ENCODE data around the gene PRKCD.
A peak's percentile ranks its signal among the peaks of the same experiment; 100 is the strongest.

The PRKCD gene

GRCh38 chr3:53198996-53199395, 38.0 kb downstream of the PRKCD start:
- H3K4me3 ChIP-seq: no peak overlapping the region
- H3K27ac ChIP-seq: no peak overlapping the region

DNA sequence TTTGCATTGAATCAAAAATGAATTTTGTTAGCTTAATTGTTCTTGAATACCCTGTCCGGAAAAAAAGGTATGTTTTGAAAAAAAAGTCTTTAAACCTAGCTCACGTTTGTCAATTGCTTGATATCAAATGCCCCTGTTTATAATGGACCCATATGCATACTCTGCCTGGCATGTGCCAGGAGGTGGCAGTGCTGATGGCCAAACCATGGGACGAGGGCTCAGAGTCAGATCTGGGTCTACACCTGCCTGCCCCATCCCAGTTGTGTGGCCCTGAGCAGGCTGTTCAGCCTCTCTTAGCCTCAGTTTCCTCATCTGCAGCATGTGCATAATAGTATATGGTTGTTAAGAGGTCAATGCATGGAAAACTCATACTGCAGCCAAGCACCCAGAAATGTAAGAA, 38.8 kb downstream of the PRKCD start:
- Histone ChIP-seq H3K4me3 (no peak overlapping the region), H3K27ac (no peak overlapping the region)

GRCh38 chr3:53200501-53201498, 39.8 kb downstream of the PRKCD start:
- H3K4me3 ChIP-seq: no peak overlapping the region
- no peak overlapping the region for H3K27ac ChIP-seq

GRCh38 chr3:53202331-53203015, 41.5 kb downstream of the PRKCD start:
- Histone ChIP-seq H3K27ac (no peak overlapping the region), H3K4me3 (no peak overlapping the region)

DNA sequence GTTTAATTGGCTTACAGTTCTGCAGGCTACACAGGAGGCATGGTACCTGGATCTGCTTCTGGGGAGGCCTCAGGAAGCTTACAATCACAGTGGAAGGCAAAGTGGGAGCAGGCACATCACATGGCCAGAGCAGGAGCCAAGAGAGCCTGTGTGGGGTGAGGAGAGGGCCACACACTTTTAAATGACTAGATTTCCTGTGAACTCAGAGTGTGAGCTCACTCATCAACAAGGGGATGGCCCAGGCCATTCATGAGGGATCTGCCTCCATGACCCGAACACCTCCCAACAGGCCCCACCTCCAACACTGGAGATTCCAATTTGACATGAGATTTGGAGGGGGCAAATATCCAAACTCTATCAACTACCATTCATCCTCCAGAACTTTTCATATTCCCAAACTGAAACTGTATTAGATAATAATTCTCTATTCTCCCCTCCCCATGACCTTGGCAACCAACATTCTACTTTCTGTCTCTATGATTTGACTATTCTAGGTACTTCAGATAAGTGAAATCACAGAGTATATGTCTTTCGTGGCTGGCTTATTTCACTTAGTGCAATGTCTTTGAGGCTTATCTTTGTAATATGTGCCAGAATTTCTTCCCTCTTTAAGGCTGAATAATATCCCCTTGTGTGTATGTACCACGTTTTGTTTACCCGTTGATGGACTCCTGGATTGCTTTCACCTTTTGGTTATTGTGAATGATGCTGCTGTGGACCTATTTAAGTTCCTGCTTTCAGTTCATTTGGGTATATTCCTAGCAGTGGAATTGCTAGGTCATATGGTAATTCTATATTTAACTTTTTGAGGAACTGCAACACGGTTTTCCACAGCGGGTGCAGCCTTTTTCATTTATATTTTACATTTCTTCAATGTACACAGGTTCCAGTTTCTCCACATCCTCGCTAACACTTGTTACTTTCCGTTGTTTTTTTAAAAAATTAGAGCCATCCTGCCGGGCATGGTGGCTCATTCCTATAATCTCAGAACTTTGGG, 51.0 kb downstream of the PRKCD start:
- Histone ChIP-seq H3K4me3 (no peak overlapping the region), H3K27ac (peak overlapping the region in 1 of 21 experiments; percentile 35)

- H3K27ac ChIP-seq: no peak overlapping the region
Observed at GRCh38 chr3:53213276-53213675, 52.3 kb downstream of the PRKCD start.

GRCh38 chr3:53215816-53216215, 54.8 kb downstream of the PRKCD start:
- Histone ChIP-seq H3K4me3 (no peak overlapping the region), H3K27ac (no peak overlapping the region)

More at GRCh38 chr3:53213276-53213675, 52.3 kb downstream of the PRKCD start:
- no peak overlapping the region for H3K4me3 ChIP-seq

DNA sequence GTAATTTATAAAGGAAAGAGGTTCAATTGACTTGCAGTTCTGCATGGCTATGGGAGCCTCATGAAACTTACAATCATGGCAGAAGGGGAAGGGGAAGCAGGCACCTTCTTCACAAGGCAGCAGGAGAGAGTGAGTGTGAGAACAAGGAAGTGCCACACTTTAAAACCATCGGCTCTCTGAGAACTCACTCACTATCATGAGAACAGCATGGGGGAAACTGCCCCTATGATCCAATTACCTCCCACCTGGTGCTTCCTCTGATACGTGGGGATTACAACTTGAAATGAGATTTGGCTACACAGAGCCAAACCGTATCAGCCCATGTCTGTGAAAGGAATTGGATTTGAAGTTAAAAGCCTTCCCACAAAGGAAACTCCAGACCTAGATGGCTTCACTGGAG, 55.7 kb downstream of the PRKCD start:
- Histone ChIP-seq H3K27ac (no peak overlapping the region), H3K4me3 (no peak overlapping the region)

- Histone ChIP-seq H3K27ac (no peak overlapping the region), H3K4me3 (no peak overlapping the region)
Observed at GRCh38 chr3:53217175-53217574, 56.2 kb downstream of the PRKCD start.

DNA sequence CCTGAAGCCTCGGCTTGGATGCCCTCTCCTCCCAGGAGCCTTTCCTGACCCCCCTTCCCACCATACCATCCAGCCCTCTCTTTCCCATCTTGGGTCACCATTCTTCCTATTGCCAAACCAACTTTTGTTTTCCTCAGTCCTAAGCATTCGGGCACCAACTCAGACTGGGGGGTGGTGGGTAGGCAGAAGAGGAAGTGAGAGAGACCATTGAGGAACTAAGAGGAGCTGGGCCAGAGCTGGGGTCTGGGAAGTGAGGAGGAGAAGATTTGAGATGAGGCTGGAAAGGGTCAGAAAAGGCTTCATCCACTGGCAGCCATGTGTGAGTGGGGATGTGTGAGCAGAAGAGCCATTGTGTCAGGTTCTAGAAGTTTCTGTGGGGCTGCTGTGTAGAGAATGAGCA, 57.1 kb downstream of the PRKCD start:
- H3K27ac ChIP-seq: no peak overlapping the region

GRCh38 chr3:53219895-53220483, 59.0 kb downstream of the PRKCD start:
- no peak overlapping the region for H3K4me3 ChIP-seq
- no peak overlapping the region for H3K27ac ChIP-seq

More for the DNA sequence above, 57.1 kb downstream of the PRKCD start:
- no peak overlapping the region for H3K4me3 ChIP-seq

DNA sequence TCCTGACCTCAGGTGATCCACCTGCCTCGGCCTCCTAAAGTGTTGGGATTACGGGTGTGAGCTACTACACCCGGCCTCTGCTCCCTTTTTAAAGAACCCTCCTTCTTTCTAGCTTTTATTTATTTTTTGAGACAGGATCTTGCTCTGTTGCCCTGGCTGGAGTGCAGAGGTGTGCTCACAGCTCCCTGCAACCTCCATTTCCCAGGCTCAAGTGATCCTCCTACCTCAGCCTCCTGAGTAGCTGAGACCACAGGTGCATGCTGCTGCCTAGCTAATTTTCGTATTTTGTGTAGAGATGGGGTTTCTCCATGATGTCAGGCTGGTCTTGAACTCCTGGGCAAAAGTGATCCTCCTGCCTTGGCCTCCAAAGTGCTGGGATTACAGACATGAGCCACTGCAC, 60.3 kb downstream of the PRKCD start:
- H3K27ac ChIP-seq: no peak overlapping the region
- H3K4me3 ChIP-seq: no peak overlapping the region

DNA sequence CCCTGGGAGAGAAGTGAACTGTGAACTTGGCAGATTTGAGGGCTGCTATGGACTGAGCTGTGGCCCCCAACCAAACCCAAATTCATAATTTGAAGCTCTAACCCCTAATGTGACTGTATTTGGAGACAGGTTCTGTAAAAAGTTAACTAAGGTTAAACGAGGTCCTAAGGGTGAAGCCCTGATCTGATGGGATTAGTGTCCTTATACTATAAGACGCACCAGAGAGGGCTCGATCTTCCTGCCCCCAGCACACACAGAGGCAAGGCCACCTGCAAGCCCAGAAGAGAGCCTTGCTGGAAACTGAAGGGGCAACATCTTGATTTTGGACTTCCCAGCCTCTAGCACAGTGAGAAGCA, 60.8 kb downstream of the PRKCD start:
- Histone ChIP-seq H3K27ac (no peak overlapping the region), H3K4me3 (no peak overlapping the region)

DNA sequence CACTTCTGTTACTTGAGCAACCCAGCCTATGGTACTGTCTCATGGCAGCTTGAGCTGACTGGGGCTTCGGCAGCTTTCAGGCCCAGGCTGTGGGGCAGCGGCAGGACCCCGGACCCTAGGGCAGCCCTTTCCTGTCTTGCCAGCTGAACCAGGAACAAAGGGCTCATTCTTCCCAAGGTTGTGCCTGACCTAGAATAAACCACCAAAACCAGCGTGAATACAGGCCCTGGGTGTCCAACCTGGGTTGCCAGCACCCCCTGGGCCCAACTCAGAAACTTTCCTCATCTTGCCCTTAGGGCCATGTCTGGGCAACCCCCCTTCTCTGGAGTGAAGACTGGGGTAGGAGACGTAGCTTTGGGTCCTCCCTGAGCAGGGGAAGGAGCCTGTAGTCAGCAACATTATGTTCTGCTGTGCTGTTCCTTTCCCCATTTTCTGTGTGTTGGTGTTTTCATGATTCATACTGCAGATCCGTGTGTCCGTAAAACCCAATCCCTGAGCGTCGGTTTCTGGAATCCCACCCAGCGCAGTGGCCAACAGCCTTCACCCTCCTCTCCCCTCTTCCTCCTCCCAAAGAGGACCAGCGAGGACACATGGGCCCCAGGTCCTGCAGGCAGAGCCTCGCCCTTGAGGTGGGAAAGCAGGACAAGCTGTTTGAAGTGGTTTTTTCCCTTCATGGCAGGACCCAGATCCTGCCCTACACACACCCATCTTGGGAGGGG, 61.3 kb downstream of the PRKCD start:
- Histone ChIP-seq H3K4me3 (no peak overlapping the region), H3K27ac (no peak overlapping the region)

DNA sequence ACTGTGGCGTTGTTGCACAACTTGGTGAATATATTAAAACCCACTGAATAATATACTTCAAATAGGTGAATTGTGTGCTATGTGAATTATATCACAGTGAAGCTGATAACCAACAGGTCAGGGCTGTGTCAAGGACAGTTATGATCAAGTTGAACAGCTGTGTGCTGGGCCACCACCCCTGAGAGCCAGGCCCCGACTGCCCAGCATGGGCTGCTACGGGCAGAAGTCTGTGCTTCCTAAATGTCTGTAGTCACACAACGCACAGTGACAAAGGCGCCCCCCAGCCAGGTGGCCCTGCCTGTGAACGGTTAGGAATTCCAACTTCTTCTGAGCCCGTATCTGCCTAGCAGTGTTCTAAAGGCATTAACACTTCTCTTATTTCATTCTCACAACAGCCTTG, 62.0 kb downstream of the PRKCD start:
- no peak overlapping the region for H3K4me3 ChIP-seq
- peak overlapping the region in 2 of 21 experiments; percentile 13 to 26 for H3K27ac ChIP-seq

DNA sequence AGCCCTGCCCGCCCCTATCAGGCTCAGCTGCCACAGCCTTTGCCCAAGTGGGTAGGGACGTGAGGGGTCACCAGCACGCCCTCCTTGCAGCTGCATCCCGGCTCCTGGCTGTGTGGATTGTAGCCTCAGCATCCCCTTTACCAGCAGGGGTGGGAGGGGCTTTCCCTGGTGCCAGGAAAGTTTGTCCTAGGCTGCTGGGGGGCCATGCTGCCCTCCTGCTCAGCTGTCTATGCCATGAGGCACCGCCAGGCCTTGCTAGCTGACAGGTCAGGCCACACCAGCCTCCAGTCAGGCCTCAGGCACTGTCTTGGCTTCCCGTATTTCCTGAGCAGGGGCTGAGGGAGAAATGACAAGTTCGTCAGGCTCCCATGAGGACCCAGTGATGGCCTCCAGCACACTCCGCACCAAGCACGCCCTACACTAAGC, 62.5 kb downstream of the PRKCD start:
- no peak overlapping the region for H3K4me3 ChIP-seq
- H3K27ac ChIP-seq: peak overlapping the region in 2 of 21 experiments; percentile 13 to 26

- H3K4me3 ChIP-seq: no peak overlapping the region
- H3K27ac ChIP-seq: no peak overlapping the region
Observed at GRCh38 chr3:53224026-53224425, 63.0 kb downstream of the PRKCD start.

- Histone ChIP-seq H3K27ac (no peak overlapping the region), H3K4me3 (no peak overlapping the region)
Observed at GRCh38 chr3:53224536-53224935, 63.5 kb downstream of the PRKCD start.

- H3K27ac ChIP-seq: no peak overlapping the region
- no peak overlapping the region for H3K4me3 ChIP-seq
Observed at GRCh38 chr3:53225181-53225580, 64.2 kb downstream of the PRKCD start.
